ENCODE measurements around the gene SRRD.

GRCh38 chr22:26522592-26522991 is 38.9 kb downstream of the SRRD start:
- no peak for TF ChIP-seq EP300 (IDR thresholded peaks at IDR 0.05; ENCODE audit: borderline replicate concordance in 1 of 2, low read depth in 2 of 2, low read length in 2 of 2)
- TF ChIP-seq CTCF (IDR thresholded peaks at IDR 0.05; ENCODE audit: control extremely low read depth in 1 of 3, insufficient read depth in 1 of 3, low read depth in 1 of 3, low read length in 3 of 3), result no peak
- TF ChIP-seq MAFK (IDR thresholded peaks at IDR 0.05; ENCODE audit: low read depth, low read length), result no peak
- TF ChIP-seq POLR2AphosphoS5 (IDR thresholded peaks at IDR 0.05; ENCODE audit: low read depth, low read length), result no peak
- no peak for TF ChIP-seq RFX5 (IDR thresholded peaks at IDR 0.05; ENCODE audit: borderline replicate concordance, low read depth, low read length)
